Body of pancreas (tissue), 4 donors: ENCODE results near the gene GOLGA6A. TPM values are rescaled to one million over a fixed set of nuclear protein-coding genes. Genes with fewer than 3 reads are reported as not detected.

ENCODE experiments used
- ATAC-seq: fragments of 150-250 bp; one replicate; pipeline ENCODE4 v1.9.1; 2016
- DNase-seq, 4 donors: peaks; one replicate each; pipeline ENCODE4 v3.0.0-alpha.2; 2019
- H3K27ac ChIP-seq, 4 donors: fragments of 200-600 bp; sonication (generic); 1 replicate in 3 of 4; 2 replicates in 1 of 4; pipeline versions ENCODE4 v1.5.1 to v1.6.1; 2016 to 2019; ENCODE audit warnings: mild to moderate bottlenecking in 1 of 4, mixed read lengths in 1 of 4, moderate library complexity in 1 of 4
- H3K27me3 ChIP-seq, 2 donors: fragments of 200-600 bp; sonication (generic); one replicate each; pipeline ENCODE4 v1.6.0; 2016; ENCODE audit warnings: mild to moderate bottlenecking in 1 of 2
- H3K36me3 ChIP-seq, 2 donors: fragments of 200-600 bp; sonication (generic); replicated peaks in 1 of 2; 2 replicates each; pipeline ENCODE4 v1.5.1; 2016; ENCODE audit warnings: low read depth in 2 of 2; ENCODE audit not compliant: insufficient read depth in 1 of 2
- H3K4me1 ChIP-seq: fragments of 200-600 bp; sonication (generic); one replicate; pipeline ENCODE4 v1.6.0; 2016
- H3K4me3 ChIP-seq, 2 donors: fragments of 200-600 bp; sonication (generic); 1 replicate in 1 of 2; 2 replicates in 1 of 2; pipeline ENCODE4 v1.5.1; 2016 to 2019
- H3K9me3 ChIP-seq, 3 donors: fragments of 200-600 bp; sonication (generic); 1 replicate in 2 of 3; 2 replicates in 1 of 3; pipeline ENCODE4 v1.5.1; 2016
- POLR2A ChIP-seq, 3 donors: fragments of 450-650 bp; IDR thresholded peaks; one replicate each; pipeline ENCODE4 v1.6.1; 2016; ENCODE audit warnings: antibody characterized with exemption in 3 of 3, mild to moderate bottlenecking in 2 of 3
- WGBS, 2 donors: methylation state at CpG; one replicate each; pipeline ENCODE4 v1.1.5; 2017; 5-methylcytosine and 5-hydroxymethylcytosine counted together
- intact Hi-C: fragments of 100-400 bp; cut with DNase I; formaldehyde crosslinking; loops from one replicate; pipeline ENCODE4 v1.15.1; 2023
- total RNA-seq, 2 donors: library from RNA; depleted of rRNA; stranded (reverse); fragments of >200 nt; gene quantifications; one replicate each; pipeline ENCODE4 v1.1.0, GENCODE V29; 2016
- TF ChIP-seq, protein P1 (sequence below), 7 experiments: fragments of 450-650 bp in 4 of 7; fragments of 200-600 bp in 3 of 7; sonication (generic) in 3 of 7; IDR thresholded peaks; one replicate each; pipeline ENCODE4 v1.5.1; 2016 to 2019; ENCODE audit warnings: antibody characterized with exemption in 7 of 7

The GOLGA6A gene
- total RNA-seq, 2 donors from 2014 or later: not detected

GRCh38 chr15:74129586-74130154 is 47.3 kb upstream of the GOLGA6A start:
- no peak for DNase-seq
- ATAC-seq: no peak

DNA sequence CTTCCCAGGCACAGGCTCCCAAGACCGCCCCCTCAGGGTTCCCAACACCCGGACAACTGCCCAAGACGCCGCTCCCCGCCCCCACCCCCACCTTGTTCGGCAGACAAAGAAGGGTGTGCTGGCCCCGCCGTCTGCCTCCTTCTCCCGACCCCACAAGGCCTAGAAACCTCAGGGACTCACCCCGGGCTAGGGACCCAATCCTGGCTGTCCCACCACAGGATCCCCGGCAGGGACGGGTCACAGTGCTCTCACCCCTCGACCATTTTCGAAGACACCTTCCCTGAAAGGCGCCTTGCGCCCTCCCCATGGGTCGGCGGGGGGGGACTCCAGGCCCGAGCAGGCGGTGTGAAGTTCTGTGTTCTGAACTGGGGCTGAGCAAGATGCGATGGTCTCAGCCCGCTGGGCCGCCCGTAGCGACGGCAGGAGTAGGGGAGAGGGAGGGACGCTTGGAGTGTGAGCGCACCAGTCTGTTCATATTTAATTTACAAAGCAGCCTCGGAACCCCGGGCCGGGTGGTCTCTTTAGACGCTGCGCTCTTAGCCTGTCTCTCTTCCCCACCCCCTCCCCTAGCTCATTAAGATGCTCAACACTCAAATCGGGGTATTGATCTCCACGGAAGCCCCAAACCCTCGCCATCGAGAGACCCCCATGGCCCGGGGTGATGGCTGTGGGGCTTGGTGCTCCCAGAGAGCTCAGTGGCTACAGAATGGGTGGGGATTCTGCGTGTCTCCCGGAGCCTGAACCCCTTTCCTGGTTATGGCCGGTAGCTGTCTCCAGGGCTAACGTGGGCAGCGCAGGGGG is 46.6 kb upstream of the GOLGA6A start:
- Histone ChIP-seq H3K27me3 (peaks cover 0 to 42% of the 10 kb centered on the region in 2 donors), H3K4me3 (no peak overlapping the region), H3K4me1 (peaks cover 23% of the 10 kb centered on the region), H3K27ac (no peak overlapping the region), H3K36me3 (no peaks in the 10 kb centered on the region), H3K9me3 (no peaks in the 10 kb centered on the region)
- WGBS, 2 donors: 4 to 5% methylated on average over 27 to 43 of the region's 43 CpGs
- intact Hi-C loops: loop anchor here (5.0 kb wide), 1 partner anchor 178 kb away; no protein-coding TSS in a partner anchor
- no peak for ATAC-seq
- DNase-seq: no peak
- TF ChIP-seq, protein P1, sequence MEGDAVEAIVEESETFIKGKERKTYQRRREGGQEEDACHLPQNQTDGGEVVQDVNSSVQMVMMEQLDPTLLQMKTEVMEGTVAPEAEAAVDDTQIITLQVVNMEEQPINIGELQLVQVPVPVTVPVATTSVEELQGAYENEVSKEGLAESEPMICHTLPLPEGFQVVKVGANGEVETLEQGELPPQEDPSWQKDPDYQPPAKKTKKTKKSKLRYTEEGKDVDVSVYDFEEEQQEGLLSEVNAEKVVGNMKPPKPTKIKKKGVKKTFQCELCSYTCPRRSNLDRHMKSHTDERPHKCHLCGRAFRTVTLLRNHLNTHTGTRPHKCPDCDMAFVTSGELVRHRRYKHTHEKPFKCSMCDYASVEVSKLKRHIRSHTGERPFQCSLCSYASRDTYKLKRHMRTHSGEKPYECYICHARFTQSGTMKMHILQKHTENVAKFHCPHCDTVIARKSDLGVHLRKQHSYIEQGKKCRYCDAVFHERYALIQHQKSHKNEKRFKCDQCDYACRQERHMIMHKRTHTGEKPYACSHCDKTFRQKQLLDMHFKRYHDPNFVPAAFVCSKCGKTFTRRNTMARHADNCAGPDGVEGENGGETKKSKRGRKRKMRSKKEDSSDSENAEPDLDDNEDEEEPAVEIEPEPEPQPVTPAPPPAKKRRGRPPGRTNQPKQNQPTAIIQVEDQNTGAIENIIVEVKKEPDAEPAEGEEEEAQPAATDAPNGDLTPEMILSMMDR (IDR thresholded peaks at IDR 0.05): no peak
- TF ChIP-seq POLR2A (IDR thresholded peaks at IDR 0.05): no peak

More at GRCh38 chr15:74129586-74130154, 47.3 kb upstream of the GOLGA6A start:
- H3K4me1 ChIP-seq: peaks cover 30% of the 10 kb centered on the region
- intact Hi-C loops: loop anchor here (5.0 kb wide), 1 partner anchor 178 kb away; no protein-coding TSS in a partner anchor
- WGBS, 2 donors: 2% methylated on average over 40 of the region's 40 CpGs; no CpG with 5 or more reads in 1 of the 2 donors
- H3K27ac ChIP-seq: no peak overlapping the region
- no peak for TF ChIP-seq POLR2A (IDR thresholded peaks at IDR 0.05)
- TF ChIP-seq, protein P1 (IDR thresholded peaks at IDR 0.05): no peak
- no peaks in the 10 kb centered on the region for H3K36me3 ChIP-seq
- H3K27me3 ChIP-seq: peaks cover 0 to 45% of the 10 kb centered on the region in 2 donors
- H3K9me3 ChIP-seq: no peaks in the 10 kb centered on the region
- H3K4me3 ChIP-seq: no peak overlapping the region

GRCh38 chr15:74127954-74128784 is 45.8 kb upstream of the GOLGA6A start:
- no peak for TF ChIP-seq POLR2A (IDR thresholded peaks at IDR 0.05)
- TF ChIP-seq, protein P1 (IDR thresholded peaks at IDR 0.05): no peak
- H3K9me3 ChIP-seq: no peaks in the 10 kb centered on the region
- ATAC-seq (peak; percentile 22), DNase-seq (no peak)
- peaks cover 21% of the 10 kb centered on the region for H3K4me1 ChIP-seq
- H3K36me3 ChIP-seq: no peaks in the 10 kb centered on the region
- 4 to 21% methylated on average over 14 to 51 of the region's 53 CpGs for WGBS, 2 donors
- H3K27me3 ChIP-seq: peaks cover 0 to 34% of the 10 kb centered on the region in 2 donors
- H3K27ac ChIP-seq: no peak overlapping the region
- H3K4me3 ChIP-seq: no peak overlapping the region
- intact Hi-C loops: loop anchor here (5.0 kb wide), 1 partner anchor 179 kb away; no protein-coding TSS in a partner anchor

- no peak overlapping the region for H3K4me3 ChIP-seq
- peak; percentile 88 for ATAC-seq
- intact Hi-C loops: loop anchor here (5.0 kb wide), 1 partner anchor 180 kb away; no protein-coding TSS in a partner anchor
- peaks cover 21% of the 10 kb centered on the region for H3K4me1 ChIP-seq
- H3K9me3 ChIP-seq: no peaks in the 10 kb centered on the region
- WGBS, 2 donors: 7 to 24% methylated on average over 11 to 44 of the region's 44 CpGs
- DNase-seq: peak; percentile 85 to 89 (median 87)
- H3K27me3 ChIP-seq: peaks cover 0 to 33% of the 10 kb centered on the region in 2 donors
- no peaks in the 10 kb centered on the region for H3K36me3 ChIP-seq
- no peak overlapping the region for H3K27ac ChIP-seq
- TF ChIP-seq POLR2A (IDR thresholded peaks at IDR 0.05): no peak
- TF ChIP-seq, protein P1 (IDR thresholded peaks at IDR 0.05): peak; percentile 88 to 98 (median 95)
Observed at GRCh38 chr15:74127255-74127953, 45.1 kb upstream of the GOLGA6A start.
